ENCODE results near the gene PDGFB. TPM values are rescaled to one million over a fixed set of nuclear protein-coding genes. Genes with fewer than 3 reads are reported as not detected.

PDGFB gene
- total RNA-seq, 3 donors from 2014 or later (not counting 1 experiment from before 2014, with no cell fraction given): 0.28 to 1.2 (median 0.31) TPM

GRCh38 chr22:39273950-39274887, 29.4 kb upstream of the PDGFB start:
- ATAC-seq (no peak), DNase-seq (no peak)
- H3K36me3 ChIP-seq (ENCODE audit: control insufficient read depth, insufficient read depth, low read length): no peaks in the 10 kb centered on the region
- TF ChIP-seq, protein P1, sequence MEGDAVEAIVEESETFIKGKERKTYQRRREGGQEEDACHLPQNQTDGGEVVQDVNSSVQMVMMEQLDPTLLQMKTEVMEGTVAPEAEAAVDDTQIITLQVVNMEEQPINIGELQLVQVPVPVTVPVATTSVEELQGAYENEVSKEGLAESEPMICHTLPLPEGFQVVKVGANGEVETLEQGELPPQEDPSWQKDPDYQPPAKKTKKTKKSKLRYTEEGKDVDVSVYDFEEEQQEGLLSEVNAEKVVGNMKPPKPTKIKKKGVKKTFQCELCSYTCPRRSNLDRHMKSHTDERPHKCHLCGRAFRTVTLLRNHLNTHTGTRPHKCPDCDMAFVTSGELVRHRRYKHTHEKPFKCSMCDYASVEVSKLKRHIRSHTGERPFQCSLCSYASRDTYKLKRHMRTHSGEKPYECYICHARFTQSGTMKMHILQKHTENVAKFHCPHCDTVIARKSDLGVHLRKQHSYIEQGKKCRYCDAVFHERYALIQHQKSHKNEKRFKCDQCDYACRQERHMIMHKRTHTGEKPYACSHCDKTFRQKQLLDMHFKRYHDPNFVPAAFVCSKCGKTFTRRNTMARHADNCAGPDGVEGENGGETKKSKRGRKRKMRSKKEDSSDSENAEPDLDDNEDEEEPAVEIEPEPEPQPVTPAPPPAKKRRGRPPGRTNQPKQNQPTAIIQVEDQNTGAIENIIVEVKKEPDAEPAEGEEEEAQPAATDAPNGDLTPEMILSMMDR (IDR thresholded peaks at IDR 0.05): no peak
- Mint-ChIP-seq H3K36me3 (no peaks in the 10 kb centered on the region), H3K27me3 (ENCODE audit: low read depth in 2 of 2) (peaks cover 0 to 18% of the 10 kb centered on the region in 2 donors), H3K9me3 (no peaks in the 10 kb centered on the region), H3K27ac (no peak overlapping the region), H3K4me1 (no peaks in the 10 kb centered on the region), H3K4me3 (no peak overlapping the region)
- no peaks in the 10 kb centered on the region for H3K4me1 ChIP-seq (ENCODE audit: control insufficient read depth, insufficient read depth, low read length)
- intact Hi-C loops (cut with micrococcal nuclease): no loop called here
- no peak overlapping the region for H3K4me3 ChIP-seq (ENCODE audit: low read length)
- H3K27ac ChIP-seq (ENCODE audit: low read length): no peak overlapping the region
- H3K27me3 ChIP-seq (ENCODE audit: control insufficient read depth, insufficient read depth, low read length): no peaks in the 10 kb centered on the region
- 87% methylated on average over 17 of the region's 17 CpGs for WGBS (ENCODE audit: insufficient coverage)
- H3K9me3 ChIP-seq (ENCODE audit: control insufficient read depth, insufficient read depth, low read length): peaks cover 5% of the 10 kb centered on the region

DNA sequence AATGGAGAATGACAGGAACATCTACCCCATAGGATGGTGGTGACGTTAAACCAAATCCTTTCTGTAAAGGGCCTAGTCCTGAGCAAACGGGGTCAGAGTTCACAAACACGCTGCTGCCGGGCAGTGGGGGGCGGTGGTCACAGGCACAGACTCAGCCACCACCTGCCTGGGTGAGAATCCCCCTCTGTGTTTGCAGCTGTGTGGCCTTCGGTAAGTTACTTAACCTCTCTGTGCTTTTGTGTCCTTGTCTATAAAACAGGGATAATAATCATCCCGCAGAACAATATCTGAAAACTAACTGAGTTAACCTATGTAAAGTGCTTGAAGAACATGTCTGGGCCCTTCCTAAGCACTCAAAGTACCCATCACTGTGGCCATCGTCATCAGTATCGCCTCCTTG, 26.0 kb upstream of the PDGFB start:
- H3K36me3 ChIP-seq (ENCODE audit: control insufficient read depth, insufficient read depth, low read length): no peaks in the 10 kb centered on the region
- intact Hi-C loops (cut with micrococcal nuclease): no loop called here
- no peaks in the 10 kb centered on the region for H3K36me3 Mint-ChIP-seq
- TF ChIP-seq, protein P1 (IDR thresholded peaks at IDR 0.05): no peak
- no peak overlapping the region for H3K4me3 Mint-ChIP-seq
- no peak for DNase-seq
- no peaks in the 10 kb centered on the region for H3K27me3 ChIP-seq (ENCODE audit: control insufficient read depth, insufficient read depth, low read length)
- no peak overlapping the region for H3K4me3 ChIP-seq (ENCODE audit: low read length)
- H3K9me3 ChIP-seq (ENCODE audit: control insufficient read depth, insufficient read depth, low read length): peaks cover 2% of the 10 kb centered on the region
- ATAC-seq: no peak
- no peak overlapping the region for H3K27ac Mint-ChIP-seq
- no peaks in the 10 kb centered on the region for H3K9me3 Mint-ChIP-seq
- H3K4me1 ChIP-seq (ENCODE audit: control insufficient read depth, insufficient read depth, low read length): no peaks in the 10 kb centered on the region
- peaks cover 0 to 5% of the 10 kb centered on the region in 2 donors for H3K27me3 Mint-ChIP-seq (ENCODE audit: low read depth in 2 of 2)
- WGBS (ENCODE audit: insufficient coverage): 96% methylated on average over 9 of the region's 9 CpGs
- no peak overlapping the region for H3K27ac ChIP-seq (ENCODE audit: low read length)
- no peaks in the 10 kb centered on the region for H3K4me1 Mint-ChIP-seq

DNA sequence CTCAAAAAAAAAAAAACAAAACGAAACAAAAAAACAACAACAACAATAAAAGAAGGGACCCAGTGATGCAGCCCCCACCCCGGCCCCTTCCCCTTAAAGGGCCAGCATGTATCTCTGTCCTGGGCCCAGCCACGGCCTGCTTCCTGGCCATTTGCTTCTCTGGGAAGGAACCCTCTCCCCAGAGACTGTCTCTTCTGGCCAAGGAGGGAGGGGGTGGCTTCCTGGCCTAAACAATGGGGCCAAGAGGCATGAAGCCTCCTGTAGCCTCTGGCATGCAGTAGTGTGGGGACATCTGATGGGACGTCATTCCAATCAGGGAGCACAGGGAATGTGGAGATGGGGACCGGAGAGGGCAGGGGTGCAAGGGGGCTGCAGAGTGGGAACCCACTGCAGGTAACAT, 25.5 kb upstream of the PDGFB start:
- Mint-ChIP-seq H3K4me3 (no peak overlapping the region), H3K27ac (no peak overlapping the region), H3K9me3 (no peaks in the 10 kb centered on the region), H3K27me3 (ENCODE audit: low read depth in 2 of 2) (no peaks in the 10 kb centered on the region), H3K4me1 (no peaks in the 10 kb centered on the region), H3K36me3 (no peaks in the 10 kb centered on the region)
- Histone ChIP-seq H3K9me3 (ENCODE audit: control insufficient read depth, insufficient read depth, low read length) (peaks cover 2% of the 10 kb centered on the region), H3K36me3 (ENCODE audit: control insufficient read depth, insufficient read depth, low read length) (no peaks in the 10 kb centered on the region), H3K4me1 (ENCODE audit: control insufficient read depth, insufficient read depth, low read length) (no peaks in the 10 kb centered on the region), H3K27me3 (ENCODE audit: control insufficient read depth, insufficient read depth, low read length) (no peaks in the 10 kb centered on the region), H3K27ac (ENCODE audit: low read length) (no peak overlapping the region), H3K4me3 (ENCODE audit: low read length) (no peak overlapping the region)
- TF ChIP-seq, protein P1 (IDR thresholded peaks at IDR 0.05): no peak
- DNase-seq (no peak), ATAC-seq (no peak)
- 71% methylated on average over 5 of the region's 5 CpGs for WGBS (ENCODE audit: insufficient coverage)
- intact Hi-C loops (cut with micrococcal nuclease): no loop called here
